Keratinocyte (primary cell): ENCODE results near the gene ST6GALNAC6.

Experiments
- EZH2 ChIP-seq: IDR thresholded peaks from one replicate; pipeline ENCODE4 v1.6.1; 2012; ENCODE audit warnings: inconsistent platforms, mild to moderate bottlenecking, low read length, moderate library complexity
- TF ChIP-seq, protein P1 (sequence below), 3 experiments: IDR thresholded peaks in 1 of 3; conservative IDR thresholded peaks in 1 of 3; optimal IDR thresholded peaks in 1 of 3; 2 replicates in 2 of 3; 3 replicates in 1 of 3; pipeline versions ENCODE3 to v1.5.1; 2011; ENCODE audit warnings: low read length in 3 of 3, mild to moderate bottlenecking in 3 of 3, moderate library complexity in 2 of 3, control low read depth in 1 of 3, inconsistent platforms in 1 of 3; ENCODE audit not compliant: insufficient read depth in 2 of 3; ENCODE audit errors: extremely low read depth in 1 of 3

DNA sequence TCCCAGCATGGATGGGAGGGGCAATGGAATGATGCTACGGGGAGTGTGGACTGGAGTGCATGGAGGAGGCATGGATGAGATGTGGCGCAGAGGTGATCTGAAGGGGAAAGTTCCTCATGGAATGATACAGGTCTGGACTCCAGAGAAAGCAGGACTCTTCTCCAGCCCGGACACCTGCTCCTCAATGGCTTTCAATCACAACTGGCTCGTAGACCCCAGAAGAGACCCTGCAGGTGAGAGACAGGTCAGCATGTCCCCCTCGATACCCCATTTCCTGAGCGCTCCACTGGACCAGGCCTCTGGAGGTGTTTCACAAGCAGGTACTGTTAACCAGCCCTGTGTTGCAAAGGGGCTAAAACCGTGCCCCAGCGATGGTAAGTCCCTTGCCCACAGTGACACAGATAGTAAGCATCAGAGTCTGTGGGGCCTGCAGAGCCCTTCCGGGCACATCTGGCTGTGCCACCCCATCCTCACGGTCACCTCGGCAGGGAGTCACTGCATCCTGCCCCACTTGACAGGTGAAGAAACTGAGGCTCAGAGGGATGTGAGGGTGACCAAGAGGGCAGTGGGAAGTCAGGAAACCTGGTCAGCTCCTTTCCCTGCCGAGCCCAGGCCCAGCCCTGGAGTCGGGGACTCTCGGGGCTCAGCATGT, 43.7 kb upstream of the ST6GALNAC6 start:
- TF ChIP-seq, protein P1, sequence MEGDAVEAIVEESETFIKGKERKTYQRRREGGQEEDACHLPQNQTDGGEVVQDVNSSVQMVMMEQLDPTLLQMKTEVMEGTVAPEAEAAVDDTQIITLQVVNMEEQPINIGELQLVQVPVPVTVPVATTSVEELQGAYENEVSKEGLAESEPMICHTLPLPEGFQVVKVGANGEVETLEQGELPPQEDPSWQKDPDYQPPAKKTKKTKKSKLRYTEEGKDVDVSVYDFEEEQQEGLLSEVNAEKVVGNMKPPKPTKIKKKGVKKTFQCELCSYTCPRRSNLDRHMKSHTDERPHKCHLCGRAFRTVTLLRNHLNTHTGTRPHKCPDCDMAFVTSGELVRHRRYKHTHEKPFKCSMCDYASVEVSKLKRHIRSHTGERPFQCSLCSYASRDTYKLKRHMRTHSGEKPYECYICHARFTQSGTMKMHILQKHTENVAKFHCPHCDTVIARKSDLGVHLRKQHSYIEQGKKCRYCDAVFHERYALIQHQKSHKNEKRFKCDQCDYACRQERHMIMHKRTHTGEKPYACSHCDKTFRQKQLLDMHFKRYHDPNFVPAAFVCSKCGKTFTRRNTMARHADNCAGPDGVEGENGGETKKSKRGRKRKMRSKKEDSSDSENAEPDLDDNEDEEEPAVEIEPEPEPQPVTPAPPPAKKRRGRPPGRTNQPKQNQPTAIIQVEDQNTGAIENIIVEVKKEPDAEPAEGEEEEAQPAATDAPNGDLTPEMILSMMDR (optimal IDR thresholded peaks at IDR 0.05 in 1 of 3, IDR thresholded peaks at IDR 0.05 in 1 of 3, conservative IDR thresholded peaks at IDR 0.05 in 1 of 3; ENCODE audit: extremely low read depth in 1 of 3, insufficient read depth in 2 of 3, low read length in 3 of 3): no peak
- no peak for TF ChIP-seq EZH2
